HS-5 (cell line): ENCODE results near the gene TRUB2.

ENCODE experiments used
- DNase-seq: peaks from one replicate; pipeline ENCODE4 v3.0.0-alpha.2; 2012; ENCODE audit warnings: low read depth

Gene TRUB2, protein sequence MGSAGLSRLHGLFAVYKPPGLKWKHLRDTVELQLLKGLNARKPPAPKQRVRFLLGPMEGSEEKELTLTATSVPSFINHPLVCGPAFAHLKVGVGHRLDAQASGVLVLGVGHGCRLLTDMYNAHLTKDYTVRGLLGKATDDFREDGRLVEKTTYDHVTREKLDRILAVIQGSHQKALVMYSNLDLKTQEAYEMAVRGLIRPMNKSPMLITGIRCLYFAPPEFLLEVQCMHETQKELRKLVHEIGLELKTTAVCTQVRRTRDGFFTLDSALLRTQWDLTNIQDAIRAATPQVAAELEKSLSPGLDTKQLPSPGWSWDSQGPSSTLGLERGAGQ

DNA sequence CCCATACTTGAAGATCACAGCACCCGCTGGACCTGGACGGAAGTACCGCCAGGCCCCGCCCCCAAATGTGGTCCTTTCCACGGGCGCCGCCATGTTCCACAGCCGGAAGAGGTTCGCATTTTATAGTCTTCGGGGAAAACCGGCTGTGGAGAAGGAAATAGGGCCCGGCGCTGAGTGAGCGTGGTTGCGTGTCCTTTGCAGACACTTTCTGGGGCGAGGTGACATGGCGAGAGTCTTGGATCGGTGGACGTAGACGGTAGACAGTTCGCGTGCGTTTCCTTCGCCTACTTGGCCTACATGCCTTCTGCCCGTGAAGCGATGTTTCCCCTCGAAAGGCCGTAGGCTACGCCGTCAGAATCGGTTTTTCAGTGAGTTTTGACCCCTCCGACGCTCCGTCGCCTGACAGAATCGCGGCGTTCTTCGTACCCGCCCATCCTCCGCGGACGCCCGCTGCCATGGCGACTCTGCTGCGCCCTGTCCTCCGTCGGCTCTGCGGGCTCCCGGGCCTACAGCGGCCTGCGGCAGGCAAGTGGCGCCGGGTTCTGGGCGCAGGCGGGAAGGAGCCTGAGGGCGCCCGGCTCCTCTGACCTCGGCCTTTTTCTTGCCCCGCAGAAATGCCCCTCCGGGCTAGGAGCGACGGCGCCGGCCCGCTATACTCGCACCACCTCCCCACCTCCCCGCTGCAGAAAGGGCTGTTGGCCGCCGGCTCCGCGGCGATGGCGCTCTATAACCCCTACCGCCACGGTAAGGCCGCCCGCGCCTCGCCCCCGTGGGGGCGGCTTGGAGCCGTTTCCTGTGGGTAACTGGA, at the start of gene TRUB2, which contains the start of gene COQ4:
Gene TRUB2 (minus strand): TSS at position 44 of the 808 bp plus-strand sequence. CDS start 39 bp downstream, at position 5.
Gene COQ4 (plus strand): TSS at position 436 of the 808 bp plus-strand sequence. CDS start 20 bp downstream, at position 456.
- DNase-seq, result peak; percentile 93

- DNase-seq, result no peak
These were observed 49.4 kb upstream of the TRUB2 start for GRCh38 chr9:128371630-128372117.

- DNase-seq, result peak; percentile 82
These were observed 48.7 kb upstream of the TRUB2 start, which contains the start of gene URM1 for GRCh38 chr9:128370752-128371629. TSS of gene URM1 (plus strand) at chr9:128371374. CDS start at chr9:128371381, 7 bp downstream.

DNA sequence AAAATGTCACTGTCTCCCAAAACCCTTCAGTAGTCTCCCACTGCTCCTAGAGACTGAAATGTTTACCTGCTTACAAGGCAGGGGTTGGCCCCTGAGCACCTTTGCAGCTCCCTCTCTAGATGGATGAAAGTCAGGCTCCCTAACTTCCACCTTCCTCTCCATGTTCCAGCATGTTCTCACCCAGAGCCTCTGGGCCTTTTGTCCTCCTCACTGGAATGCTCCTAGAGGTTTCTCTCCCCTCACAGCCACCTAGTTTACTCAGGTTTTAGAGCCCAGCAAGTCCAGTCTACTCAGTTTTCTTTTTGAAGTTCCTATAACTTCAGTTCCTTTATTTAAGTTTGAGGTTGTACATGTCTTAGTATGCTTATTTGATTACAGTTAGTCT, 48.1 kb upstream of the TRUB2 start:
- DNase-seq, result no peak

DNA sequence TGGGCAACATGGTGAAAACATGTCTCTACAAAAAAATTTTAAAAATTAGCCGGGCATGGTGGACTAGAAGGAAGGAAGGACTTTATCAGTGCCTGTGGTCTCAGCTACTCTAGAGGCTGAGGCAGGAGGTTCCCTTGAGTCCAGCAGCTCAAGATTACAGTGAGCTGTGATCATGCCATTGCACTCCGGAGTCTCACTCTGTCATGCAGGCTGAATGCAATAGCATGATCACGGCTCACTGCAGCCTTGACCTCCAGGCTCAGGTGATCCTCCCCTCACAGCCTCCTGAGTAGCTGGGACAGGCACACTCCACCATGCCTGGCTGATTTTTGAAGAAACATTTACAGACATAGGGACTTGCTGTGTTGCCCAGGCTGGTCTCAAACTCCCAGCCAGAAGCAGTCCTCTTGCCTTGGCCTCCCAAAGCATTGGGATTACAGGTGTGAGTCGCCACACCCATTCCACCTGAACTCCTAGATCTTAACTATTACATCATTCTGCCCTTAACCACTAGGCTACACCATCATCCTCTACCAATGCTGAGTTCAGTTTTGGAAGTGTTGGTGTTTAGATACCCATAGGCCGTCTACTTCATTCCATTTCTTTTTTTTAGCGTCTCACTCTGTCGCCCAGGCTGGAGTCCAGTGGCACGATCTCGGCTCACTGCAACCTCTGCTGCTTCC, 46.9 kb upstream of the TRUB2 start:
- no peak for DNase-seq

DNA sequence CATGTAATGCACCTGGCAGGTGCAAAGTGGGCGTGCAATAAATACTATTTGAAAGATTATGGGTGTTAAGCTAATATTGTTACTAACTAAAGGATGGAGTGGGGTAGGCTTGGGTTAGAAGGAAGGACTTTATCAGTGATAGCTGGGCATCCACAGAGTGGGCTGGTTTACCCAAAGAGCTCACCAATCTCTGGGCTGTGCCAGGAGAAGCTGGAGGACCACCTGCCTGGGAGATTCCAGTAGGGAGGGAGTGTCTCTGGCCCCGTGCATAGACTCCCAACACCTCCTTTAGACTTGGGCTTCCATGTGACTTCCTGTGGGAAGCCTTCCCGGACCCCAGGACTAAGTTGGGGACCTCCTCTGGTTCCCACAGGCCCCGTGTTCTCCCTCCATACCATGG, 43.3 kb upstream of the TRUB2 start:
- DNase-seq, result no peak

DNA sequence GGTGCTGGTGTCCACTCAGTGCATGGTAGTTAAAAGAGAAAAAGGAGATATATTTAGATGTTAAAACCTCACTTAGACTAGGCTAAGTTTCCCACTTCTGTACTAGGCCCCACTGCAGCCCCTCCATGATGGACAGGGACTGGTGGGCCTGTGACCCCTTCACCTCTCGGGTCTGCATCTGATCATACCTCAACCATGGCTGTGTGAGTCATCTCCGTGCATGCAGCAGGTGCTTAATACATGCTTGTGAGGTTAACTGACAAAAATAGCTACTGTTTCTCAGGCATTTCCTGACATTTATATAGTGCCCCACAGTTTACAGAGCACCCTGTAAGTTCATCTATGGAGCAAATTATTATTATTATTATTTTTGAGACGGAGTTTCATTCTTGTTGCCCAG, 40.5 kb upstream of the TRUB2 start:
- no peak for DNase-seq

DNA sequence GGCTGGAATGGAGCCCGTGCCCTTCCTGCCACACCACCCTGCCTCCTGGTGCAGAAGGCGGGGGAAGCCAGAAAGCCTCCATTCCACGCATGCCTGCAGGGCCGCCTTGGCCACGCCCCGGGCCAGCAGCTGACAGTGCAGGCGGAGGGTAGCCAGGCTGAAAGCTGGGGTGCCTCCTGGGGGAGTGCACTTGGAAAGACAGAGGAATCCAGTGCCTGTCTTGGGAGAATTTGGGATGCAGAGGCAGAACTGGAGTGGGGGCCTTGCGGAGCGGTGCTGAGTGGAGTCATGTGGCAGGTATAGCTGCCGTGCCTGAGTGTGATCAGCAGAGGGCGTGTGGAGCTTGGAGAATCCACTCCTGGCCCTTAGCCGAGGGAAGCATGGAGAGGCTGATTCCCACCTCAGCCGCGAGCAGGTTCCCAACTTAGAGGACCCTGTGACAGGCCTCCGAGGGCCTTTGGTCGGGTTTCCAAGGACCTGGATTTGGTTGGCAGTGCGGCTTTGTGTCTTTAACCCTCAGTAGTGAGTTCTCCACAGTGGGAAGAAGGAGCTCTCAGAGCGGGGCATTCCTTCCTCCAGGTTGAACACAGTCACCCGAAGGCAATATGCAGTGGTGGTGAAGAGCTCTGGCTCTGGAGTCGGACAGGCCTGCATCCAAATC, 39.9 kb upstream of the TRUB2 start:
- DNase-seq, result peak; percentile 61

DNA sequence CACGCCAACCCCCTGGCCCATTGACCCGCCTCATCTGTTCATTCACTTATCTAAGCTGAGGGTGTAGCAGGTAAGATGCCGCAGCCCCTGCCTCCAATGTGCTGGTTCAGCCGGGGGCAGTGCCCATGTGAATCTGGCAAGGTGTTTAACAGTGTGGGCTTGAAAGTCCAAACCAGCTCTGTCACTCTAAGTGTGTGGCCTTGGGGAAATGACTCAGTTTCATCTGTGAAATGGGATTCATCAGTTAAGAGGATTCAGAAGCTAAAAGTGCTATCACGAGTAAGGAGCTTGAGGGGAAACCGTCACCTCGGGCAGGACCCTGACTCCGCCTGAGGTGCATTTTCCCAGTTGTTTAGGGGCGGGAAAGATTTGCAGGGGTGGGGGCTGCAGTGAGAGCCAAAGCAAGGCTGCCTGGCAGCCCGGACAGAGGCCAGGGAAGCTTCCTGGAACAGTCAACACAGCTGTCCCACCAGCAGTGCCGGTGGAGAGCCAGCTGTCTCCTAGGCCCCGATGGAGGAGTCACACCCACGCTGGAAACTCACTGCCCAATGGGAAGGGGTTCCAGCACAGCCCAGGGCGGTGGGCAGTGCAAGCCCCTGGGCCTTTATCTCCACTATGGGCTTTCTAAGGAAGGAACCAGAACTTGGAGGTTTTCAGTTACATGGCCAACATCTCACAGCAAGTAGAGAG, 39.2 kb upstream of the TRUB2 start:
- no peak for DNase-seq

GRCh38 chr9:128360826-128361225, 38.6 kb upstream of the TRUB2 start:
- DNase-seq, result no peak

DNA sequence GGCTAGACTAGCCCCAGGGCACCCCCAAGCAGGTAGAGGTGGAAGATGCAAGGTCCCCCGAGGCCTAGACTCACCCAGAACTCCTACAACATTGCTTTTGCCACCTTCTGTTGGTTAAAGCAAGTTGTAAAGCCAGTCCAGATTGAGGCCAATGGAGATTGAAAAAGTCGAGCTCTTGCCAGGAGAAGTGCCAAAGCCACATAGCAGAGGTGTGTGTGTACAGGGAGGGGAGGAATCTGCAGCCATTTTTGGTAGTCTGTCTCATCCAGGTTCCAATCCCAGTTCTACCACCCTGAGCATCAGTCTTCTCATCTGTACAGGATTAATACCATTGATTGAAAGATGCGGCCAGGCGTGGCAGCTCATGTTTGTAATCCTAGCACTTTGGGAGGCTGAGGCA, 36.6 kb upstream of the TRUB2 start:
- DNase-seq, result no peak

GRCh38 chr9:128358090-128358489, 35.8 kb upstream of the TRUB2 start:
- DNase-seq, result no peak

DNA sequence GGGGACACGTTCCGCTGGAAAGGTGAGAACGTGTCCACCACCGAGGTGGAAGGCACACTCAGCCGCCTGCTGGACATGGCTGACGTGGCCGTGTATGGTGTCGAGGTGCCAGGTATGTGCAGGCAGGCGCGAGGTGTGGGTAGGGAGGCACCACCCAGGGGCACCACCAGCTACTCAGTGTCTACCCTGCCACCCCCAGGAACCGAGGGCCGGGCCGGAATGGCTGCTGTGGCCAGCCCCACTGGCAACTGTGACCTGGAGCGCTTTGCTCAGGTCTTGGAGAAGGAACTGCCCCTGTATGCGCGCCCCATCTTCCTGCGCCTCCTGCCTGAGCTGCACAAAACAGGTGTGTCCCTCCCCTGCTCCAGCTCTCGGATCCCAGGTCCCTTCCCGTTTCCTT, 33.2 kb upstream of the TRUB2 start:
- DNase-seq, result no peak

DNA sequence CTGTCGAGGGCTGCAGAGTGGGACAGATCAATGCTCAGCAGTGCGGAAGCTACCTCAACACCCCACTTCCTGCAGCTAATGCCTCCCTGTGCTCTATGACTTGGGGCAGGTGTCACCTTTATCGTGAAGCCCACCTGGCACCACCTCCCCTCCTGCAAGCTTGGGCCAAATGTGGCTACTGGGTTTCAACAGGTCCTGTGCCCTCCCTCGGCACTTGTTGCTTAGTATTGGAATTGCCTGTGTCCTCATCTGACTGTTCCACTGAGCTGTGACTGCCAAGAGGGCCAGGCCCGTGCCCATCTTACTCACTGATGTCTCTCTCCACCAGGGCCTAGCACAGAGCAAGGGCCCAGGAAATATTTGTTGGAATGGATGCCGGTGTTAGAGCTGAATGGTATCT, 27.5 kb upstream of the TRUB2 start:
- DNase-seq, result no peak

- no peak for DNase-seq
These were observed 26.9 kb upstream of the TRUB2 start for GRCh38 chr9:128349125-128349524.

GRCh38 chr9:128344931-128345605, 22.8 kb upstream of the TRUB2 start:
- DNase-seq, result no peak

GRCh38 chr9:128343855-128344254, 21.6 kb upstream of the TRUB2 start:
- DNase-seq, result no peak

DNA sequence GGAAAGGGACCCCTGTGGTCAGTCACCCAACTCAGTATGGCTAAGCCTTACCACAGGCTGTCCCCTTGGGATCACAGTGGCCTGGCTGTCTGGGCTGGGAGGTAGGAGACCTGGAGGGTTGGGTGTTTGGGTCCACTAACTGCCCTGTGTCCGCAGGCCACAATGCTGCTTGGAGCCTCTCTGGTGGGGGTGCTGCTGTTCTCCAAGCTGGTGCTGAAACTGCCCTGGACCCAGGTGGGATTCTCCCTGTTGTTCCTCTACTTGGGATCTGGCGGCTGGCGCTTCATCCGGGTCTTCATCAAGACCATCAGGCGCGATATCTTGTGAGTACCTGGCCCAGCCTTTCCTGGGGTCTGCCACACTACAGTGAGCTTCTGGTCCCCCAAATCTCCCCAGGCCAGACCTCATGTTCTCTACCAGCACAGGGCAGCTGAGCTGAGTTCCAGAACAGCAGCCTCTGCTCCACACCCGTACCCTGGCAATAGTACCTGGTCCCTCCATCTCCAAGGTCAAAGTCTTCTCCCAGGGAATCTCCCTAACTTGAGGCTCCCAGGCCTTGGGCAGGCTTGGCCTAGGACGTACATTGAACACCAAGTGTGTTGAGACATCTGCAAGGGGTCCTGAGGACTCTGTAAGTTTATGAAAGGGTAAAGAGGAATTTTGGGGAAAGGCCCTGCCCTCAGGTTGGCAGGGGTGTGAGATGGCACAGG, 20.9 kb upstream of the TRUB2 start:
- DNase-seq, result no peak

DNA sequence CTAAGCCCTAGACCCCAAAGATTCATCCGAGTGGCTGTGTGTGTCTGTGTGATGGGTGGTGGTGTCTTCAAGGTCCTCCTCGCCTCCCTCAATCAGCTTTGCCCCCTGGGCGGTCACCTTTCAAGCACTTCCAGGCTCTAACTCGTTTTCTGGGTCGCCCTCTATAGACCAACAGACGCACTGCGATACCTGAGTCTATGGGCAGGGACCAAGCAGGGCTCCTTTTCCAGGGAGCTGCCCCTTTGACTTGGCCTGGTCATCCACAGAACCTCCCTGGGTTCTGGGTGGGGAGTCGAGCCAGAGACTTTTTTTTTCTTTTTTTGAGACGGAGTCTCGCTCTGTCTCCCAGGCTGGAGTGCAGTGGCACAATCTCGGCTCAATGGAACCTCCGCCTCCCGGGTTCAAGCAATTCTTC, 19.2 kb upstream of the TRUB2 start:
- no peak for DNase-seq
